Neural cell (in vitro differentiated cells): Measurements from ENCODE around the gene H19.

Source experiments
- EZH2 ChIP-seq: fragments of 200-600, 300-800 bp; shearing (Covaris generic), sonication (generic); IDR thresholded peaks from 2 replicates; pipeline ENCODE4 v1.6.1; 2014; ENCODE audit warnings: antibody characterized with exemption, low read length, borderline replicate concordance, mild to moderate bottlenecking; ENCODE audit not compliant: insufficient read depth, poor library complexity, severe bottlenecking
- TF ChIP-seq, protein P1 (sequence below): IDR thresholded peaks from 2 replicates; pipeline ENCODE4 v1.6.1; 2012; ENCODE audit warnings: borderline replicate concordance
- TF ChIP-seq, protein P2 (sequence below): fragments of 450-650 bp; IDR thresholded peaks from 2 replicates; pipeline ENCODE4 v1.5.1; 2014; ENCODE audit warnings: antibody characterized with exemption, mild to moderate bottlenecking, moderate library complexity; ENCODE audit not compliant: poor library complexity, severe bottlenecking

DNA sequence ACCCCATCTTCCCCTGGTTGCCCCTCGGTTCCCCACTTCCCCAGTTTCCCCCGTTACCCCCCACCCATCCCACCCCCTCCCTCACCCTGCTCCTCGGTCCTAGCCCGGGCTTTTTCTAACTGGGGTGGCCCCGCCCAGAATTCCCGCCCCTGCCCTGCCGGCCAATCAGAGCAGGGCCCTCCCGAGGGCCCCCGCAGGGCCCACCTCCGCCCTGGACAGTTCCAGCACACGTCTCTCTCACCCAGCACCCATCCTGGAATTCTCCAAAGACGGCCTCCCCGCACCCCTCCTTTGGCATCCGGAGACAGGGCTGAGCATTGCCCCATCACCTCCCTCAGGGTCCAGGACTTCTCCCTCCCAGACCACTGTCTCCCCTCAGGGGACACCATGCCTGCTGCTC, at the start of gene H19:
- TF ChIP-seq, protein P1, sequence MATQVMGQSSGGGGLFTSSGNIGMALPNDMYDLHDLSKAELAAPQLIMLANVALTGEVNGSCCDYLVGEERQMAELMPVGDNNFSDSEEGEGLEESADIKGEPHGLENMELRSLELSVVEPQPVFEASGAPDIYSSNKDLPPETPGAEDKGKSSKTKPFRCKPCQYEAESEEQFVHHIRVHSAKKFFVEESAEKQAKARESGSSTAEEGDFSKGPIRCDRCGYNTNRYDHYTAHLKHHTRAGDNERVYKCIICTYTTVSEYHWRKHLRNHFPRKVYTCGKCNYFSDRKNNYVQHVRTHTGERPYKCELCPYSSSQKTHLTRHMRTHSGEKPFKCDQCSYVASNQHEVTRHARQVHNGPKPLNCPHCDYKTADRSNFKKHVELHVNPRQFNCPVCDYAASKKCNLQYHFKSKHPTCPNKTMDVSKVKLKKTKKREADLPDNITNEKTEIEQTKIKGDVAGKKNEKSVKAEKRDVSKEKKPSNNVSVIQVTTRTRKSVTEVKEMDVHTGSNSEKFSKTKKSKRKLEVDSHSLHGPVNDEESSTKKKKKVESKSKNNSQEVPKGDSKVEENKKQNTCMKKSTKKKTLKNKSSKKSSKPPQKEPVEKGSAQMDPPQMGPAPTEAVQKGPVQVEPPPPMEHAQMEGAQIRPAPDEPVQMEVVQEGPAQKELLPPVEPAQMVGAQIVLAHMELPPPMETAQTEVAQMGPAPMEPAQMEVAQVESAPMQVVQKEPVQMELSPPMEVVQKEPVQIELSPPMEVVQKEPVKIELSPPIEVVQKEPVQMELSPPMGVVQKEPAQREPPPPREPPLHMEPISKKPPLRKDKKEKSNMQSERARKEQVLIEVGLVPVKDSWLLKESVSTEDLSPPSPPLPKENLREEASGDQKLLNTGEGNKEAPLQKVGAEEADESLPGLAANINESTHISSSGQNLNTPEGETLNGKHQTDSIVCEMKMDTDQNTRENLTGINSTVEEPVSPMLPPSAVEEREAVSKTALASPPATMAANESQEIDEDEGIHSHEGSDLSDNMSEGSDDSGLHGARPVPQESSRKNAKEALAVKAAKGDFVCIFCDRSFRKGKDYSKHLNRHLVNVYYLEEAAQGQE: no peak
- TF ChIP-seq, protein P2, sequence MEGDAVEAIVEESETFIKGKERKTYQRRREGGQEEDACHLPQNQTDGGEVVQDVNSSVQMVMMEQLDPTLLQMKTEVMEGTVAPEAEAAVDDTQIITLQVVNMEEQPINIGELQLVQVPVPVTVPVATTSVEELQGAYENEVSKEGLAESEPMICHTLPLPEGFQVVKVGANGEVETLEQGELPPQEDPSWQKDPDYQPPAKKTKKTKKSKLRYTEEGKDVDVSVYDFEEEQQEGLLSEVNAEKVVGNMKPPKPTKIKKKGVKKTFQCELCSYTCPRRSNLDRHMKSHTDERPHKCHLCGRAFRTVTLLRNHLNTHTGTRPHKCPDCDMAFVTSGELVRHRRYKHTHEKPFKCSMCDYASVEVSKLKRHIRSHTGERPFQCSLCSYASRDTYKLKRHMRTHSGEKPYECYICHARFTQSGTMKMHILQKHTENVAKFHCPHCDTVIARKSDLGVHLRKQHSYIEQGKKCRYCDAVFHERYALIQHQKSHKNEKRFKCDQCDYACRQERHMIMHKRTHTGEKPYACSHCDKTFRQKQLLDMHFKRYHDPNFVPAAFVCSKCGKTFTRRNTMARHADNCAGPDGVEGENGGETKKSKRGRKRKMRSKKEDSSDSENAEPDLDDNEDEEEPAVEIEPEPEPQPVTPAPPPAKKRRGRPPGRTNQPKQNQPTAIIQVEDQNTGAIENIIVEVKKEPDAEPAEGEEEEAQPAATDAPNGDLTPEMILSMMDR: no peak
- no peak for TF ChIP-seq EZH2
